IPS-11a (cell line): ENCODE data around the gene ISG20.
A peak's percentile ranks its signal among the peaks of the same experiment; 100 is the strongest.

Source experiments
- H3K4me3 ChIP-seq: one replicate; pipeline ENCODE4 v1.5.1; 2013; ENCODE audit warnings: low read depth, low read length, control low read depth

The ISG20 gene

DNA sequence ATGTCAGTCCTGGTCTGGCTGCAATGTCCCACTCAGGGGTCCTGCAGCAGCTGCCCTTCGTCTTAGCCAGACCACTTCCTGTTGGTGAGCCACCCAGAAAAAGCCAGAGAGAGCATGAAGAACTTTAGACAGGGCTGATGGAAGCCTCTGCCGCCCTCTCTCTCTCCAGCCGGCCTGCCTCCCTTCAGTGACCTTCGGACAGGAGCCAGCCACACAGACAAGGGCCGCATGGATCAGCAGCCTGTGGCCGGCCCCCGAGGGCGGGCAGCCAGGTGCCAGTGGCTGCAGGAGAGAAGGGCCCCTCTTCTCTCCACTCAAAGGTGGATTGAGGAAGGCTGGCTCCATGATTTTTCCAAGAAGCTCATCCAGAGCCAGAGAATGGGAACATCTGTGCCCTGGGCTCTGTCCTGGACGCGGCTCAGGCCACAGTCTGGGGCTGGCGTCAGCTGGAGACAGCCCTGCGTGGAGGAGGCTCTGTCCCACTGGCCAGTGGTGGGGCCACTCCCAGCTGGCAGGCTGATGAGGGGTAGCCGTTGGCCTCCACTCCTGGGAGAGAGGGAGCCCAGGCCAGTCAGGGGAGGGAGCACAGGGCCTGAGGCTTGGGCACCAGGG, 42.9 kb downstream of the ISG20 start:
- H3K4me3 ChIP-seq = no peak overlapping the region

DNA sequence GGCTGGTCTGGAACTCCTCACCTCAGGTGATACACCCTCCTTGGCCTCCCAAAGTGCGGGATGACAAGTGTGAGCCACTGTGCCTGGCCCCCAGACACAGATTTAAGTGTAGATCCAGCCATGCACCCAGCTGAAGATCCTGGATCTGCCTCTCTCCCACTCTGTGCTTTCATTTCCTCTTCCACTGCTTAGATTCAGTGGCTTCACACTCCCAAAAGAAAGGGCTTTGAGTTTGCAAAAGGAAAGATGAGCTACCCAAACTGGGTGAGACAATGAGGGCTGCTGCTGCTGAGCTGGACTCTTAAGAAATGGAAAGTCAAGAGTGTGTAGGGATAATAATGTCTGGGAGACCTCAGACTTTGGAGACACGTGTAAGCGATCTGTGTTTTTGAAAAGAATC, 45.5 kb downstream of the ISG20 start:
- H3K4me3 ChIP-seq = no peak overlapping the region

DNA sequence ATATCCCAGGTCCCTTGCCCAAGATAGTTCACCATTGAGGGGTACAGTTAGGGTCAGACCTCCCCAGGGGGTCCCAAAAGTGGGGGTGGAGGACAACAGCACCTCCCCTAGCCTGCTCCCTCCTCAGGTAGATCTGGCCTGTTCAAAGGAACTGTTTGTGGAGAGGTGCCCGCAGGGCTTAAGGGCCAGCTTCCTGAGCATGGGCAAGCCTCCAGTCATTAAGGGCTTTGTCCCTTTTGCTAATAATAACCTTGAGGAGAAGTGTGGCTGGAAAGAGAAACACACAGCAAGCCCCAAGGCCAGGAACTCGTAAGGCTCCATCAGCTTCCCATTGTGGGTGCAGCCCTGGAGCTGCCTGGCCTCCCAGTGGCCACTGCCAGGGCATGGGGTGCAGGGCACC, 47.4 kb downstream of the ISG20 start:
- no peak overlapping the region for H3K4me3 ChIP-seq

DNA sequence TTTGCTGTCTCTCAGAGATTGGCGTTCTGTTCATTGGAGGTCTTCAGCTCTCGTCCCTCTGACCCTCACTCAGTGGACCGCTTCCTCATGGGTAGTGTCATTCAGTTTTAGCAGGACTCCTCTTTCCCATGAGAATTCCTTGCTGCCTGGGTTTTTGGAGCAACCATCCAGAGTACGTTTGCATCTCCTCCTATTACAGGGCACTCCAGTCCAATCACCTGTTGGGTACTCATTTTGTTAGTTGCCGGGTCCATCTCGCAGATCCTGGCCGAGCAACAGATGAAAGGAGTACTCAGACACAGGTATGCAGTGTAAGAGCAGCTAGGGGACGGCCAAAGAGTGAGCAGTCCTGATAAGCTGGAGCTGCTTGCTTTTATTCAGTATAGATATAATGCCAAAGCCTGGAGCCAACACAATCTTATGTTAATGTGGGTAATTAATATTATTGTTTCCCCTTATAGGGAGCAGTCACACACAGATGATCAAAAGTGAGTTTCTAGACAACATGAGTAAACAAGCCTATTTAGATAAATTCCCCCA, 49.6 kb downstream of the ISG20 start:
- no peak overlapping the region for H3K4me3 ChIP-seq

DNA sequence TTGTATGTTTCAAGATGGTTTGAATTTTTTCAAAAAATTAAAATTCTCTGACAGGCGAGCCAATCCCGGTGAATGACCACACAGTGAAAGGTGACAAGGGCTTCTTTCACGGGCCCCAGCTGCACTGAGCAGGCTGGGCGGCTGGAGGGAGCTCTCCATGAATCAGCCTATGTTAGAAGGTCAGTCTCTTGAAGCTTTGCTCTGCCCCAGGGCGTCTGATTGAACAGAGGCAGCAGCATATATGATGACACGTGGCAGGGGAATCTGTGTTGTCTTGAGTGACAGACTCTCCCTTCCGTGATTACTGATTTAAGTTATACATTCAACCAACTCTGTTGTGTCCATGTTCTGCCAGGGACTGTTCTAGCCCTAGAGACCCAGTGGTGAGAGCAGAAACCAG, 51.5 kb downstream of the ISG20 start:
- no peak overlapping the region for H3K4me3 ChIP-seq

DNA sequence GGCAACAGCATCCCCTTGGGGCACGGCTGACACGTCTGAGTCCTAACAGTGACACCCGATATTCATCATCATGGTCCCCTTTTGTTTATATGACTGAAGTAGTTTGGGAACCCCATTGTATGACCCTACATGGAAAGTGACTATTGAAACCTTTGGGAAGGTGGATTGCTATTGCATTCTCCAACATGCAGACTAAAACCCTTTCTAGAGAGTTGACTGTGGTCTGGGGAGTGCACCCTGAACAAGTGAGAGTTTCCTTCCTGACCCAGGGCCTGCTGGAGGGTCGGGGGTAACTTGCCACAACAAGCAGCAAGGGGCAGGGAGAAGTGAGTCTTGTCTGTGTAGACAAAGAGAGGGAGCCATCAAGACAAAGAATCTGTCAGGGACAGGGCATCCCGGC, 54.4 kb downstream of the ISG20 start:
- H3K4me3 ChIP-seq = no peak overlapping the region

DNA sequence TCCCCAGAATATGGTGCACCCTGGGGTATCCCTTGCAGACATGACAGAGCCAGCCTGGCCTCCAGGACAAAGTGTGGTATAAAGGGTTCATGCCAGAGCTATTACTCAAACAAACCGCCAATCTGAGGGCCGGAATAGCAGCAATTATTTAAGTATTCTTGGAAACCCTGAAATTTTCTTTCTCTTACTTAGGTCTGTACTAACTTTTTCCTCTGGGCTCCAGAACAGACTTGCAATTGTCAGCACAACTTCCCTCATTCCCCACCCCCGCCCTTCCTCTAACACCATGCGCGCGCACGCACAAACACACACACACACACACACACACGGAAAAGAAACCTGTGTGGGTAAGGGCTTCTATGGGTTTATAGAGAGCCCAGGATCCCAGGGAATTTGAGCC, 56.3 kb downstream of the ISG20 start:
- H3K4me3 ChIP-seq = no peak overlapping the region

DNA sequence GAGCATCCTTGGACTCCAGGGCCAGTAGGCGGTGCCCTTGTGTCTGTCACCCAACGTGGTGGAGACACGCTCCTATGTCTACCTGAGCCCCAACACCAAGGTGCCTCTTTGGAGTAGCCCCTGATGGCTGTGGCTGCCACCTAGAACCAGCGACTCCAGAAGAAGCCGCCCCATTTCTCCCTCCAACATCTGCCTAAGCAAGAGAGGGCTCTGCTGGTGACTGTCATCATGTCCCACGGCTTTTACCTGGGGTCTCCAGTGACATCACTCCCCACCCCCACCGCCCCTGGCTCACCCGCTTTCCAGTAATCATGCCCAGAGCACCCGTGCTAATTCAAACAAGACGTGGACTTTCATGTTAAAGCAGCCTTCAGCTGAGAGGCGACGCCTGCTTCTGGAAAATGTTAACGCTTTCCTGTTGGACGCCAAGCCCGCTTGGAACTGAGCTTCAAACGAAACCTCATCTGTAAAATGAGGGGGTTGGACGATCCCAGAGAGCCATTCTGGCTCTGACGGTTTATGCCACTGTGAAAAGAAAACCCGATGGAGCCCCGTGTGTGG, 57.0 kb downstream of the ISG20 start:
- no peak overlapping the region for H3K4me3 ChIP-seq

DNA sequence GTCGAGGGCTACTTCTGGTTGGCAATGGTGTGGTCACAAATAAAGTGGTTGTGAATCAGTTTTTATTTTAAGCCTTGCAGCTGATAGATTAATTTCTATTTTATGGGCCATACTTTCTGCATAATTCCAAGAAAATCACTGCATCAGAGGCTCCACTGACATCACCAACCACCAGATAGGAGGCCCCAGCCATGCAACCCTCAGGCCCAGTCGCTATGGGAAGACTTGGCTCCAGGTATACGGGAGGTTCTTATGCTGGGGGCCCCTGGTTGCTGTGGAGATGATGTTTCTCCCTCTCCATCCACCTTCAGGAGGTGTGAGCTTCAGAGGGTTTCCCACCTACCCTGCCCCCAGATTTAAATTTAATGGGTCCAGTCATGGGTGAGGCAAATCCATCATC, 57.4 kb downstream of the ISG20 start:
- H3K4me3 ChIP-seq = no peak overlapping the region

DNA sequence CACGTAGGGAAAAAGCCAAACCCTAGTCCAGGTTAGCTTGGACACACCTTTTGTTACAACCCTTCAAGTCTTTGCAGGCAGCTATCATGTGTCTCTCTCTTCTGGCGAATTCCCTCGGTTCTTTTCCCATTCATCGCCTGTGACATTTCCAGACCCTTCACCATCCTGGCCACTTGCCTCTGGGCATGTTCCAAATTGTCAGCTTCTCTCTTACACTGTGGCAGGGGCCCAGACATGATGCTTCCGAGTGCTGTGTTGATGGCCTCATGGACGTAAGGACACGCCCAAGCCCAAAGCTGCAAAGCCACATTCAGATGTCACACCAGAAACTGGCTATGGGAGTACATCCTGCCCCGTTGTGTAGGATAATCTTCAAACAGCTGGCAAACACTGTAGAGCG, 58.5 kb downstream of the ISG20 start:
- H3K4me3 ChIP-seq = no peak overlapping the region

DNA sequence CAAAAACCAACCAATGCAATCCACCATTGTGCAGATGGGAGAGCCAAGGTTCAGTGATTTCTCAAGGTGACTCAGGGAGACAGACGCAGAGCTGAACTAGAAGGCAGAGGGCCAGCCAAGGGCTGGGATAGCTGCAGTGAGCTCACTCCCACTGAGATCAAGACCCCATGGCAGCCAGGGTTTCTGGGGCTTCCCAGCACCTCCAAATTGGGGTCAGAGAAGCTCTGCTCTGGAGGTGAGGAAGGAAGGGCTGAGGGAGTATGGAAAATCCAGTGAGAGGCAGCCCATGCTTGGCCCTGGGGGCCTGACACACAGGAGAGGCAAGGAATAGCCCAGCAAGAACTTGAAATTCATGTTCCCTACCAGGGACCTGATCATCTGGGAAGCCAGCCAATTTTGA, 61.0 kb downstream of the ISG20 start:
- no peak overlapping the region for H3K4me3 ChIP-seq

DNA sequence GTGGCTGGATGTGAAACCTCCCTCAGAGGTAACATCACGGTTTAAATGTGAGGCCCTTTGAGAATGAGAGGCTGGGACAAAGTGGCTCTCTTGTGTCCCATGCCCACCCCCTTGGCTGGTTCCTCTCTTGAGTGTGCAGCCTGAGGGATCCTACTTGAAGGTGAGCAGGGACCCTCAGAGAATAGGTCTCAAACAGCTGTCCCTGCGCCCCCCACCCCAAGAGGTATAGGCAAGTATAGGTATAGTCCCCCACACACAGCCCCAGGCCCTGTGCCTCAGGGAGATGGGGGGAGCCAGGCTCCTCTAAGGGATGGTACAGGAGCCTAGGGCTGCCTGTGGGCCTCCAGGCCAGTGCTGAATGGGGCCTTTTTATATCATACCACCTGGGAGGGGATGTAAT, 61.9 kb downstream of the ISG20 start:
- H3K4me3 ChIP-seq = no peak overlapping the region

DNA sequence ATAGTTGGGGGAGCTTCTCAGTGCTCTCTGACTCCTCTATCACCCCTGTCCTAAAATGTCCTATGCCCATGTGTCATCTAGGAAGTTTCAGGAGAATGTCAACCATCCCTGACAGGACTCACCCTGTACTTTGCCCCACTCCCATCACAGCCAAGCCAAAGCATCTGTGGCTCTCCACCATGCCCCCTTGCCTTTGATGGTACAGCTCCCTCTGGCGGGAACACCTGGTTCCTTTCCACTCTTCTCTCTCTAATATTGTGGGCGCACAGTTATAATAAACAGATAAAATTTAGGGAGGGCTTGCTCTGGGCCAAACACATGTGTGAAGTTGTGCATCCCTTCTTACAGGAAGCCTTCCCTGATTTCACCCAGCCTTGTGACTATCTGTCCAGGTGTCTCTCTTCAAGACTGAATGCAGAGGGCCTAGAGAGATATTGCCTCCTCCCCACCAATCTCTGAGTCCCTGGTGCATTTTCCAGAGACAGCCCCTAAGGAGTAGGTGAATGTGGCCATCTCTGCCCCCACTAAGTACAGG, 62.8 kb downstream of the ISG20 start:
- H3K4me3 ChIP-seq = no peak overlapping the region

DNA sequence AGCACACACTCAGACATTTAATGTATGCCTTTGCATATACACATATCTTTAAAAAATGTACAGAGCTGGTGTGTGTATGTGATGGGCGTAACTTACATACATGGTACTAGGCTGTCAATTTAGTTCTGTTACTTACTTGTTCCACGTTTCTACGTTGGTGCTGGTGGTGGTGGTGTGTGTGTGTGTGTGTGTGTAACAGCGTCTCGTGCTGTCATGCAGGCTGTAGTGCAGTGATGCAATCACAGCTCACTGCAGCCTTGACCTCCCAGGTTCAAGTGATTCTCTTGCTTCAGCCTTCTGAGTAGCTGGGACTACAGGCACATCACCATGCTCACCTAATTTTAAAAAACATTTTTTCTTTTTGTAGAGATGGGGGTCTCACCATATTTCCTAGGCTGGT, 64.2 kb downstream of the ISG20 start:
- H3K4me3 ChIP-seq = no peak overlapping the region

DNA sequence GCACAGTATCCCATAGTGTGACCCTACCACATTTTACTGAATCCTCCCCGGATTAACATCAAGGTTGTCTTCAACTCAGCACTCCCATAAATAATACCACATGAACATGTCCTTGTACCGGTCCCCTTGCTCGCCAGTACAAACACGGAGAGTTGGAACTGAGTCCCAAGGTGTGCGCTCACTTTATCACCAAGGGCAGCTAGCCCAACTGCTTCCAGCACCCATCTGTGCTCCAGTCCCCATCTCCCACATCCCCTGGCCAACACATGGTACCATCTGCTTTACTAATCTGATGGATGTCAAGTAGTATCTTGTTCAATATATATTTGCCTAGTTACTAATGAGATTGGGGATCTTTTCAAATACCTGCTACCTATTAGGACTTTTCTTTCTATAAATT, 64.7 kb downstream of the ISG20 start:
- H3K4me3 ChIP-seq = no peak overlapping the region

DNA sequence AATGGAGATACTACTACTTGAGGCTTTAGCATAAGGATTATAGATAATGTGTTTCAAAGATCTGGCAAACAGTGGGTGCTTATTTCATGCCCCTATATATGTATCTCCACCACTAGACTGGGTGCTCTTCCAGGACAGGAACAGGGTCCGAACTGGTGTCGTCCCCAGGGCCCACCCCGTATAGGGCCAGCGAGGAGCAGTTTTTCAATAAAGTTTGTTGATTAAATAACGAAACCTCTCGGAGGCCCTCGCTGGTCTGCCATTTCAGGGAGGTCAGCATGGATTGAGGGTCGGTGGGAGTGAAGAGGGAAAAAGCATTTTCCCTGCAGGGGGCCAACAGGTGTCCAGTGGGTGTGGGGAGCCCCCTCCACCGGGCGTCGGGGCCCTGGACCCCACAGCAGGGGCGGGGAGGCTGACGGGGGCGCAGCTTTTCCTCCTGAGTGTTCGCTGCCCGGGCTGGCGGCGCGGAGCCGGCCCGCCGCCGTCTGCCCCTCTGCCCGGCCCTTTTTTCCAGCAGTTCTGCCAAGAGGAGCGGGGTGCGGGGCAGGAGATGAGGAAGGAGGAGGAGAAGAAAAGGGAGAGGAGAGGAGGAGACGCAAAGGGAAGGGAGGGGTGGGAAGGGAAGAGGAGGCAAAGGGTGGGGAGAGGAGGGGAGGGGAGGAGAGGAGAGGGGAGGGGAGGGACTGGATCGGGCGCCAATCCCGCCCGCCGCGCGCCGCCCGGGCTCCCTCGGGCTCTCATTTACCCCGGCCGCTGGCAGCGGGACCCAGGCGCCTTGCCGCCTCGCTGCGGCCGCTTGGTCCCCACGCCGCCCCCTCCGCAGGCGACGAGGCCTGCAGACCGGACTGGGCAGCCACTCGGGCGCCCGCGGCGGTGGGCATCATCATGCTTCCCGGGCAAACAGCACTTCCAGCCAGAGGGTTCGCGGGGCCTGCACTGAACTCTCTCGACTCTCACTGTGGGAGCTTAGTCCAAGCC, 66.3 kb downstream of the ISG20 start:
- peak overlapping the region; percentile 50 for H3K4me3 ChIP-seq

DNA sequence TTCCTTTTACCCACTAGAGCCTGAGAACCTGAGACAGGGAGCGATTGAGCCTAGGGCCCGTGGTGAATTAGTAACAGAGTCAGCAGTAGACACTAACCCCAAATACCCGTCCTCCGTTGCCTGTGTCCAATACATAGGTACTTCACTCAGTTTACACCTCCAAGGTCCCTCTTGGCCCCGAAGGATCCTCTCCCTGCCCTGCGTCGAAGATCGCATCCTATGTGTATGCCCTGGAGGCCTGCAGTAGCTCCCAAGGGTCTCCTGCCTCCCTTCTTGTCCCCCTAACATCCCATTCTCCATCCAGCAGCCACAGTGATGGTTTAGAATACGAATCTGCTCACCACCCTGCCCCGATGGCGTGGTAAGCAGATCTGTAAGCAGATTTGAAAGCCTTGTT, 67.0 kb downstream of the ISG20 start:
- peak overlapping the region; percentile 31 for H3K4me3 ChIP-seq
